Naive B cell (primary cell): ENCODE measurements around the gene PREPL. TPM values are rescaled to one million over a fixed set of nuclear protein-coding genes. Genes with fewer than 3 reads are reported as not detected.

ENCODE experiments used
- ATAC-seq, 2 donors: fragments of 150-1000 bp; cut with Tn5 transposase; 2 replicates each; pipeline ENCODE4 v1.10.0; 2021; ENCODE audit warnings: low read depth in 2 of 2, mild to moderate bottlenecking in 2 of 2, moderate library complexity in 2 of 2
- DNase-seq: peaks from one replicate; pipeline ENCODE4 v3.0.0; 2022
- H3K27ac Mint-ChIP-seq, 6 donors: one replicate each; pipeline ENCODE4 v1.8.0; 2020 to 2022; ENCODE audit warnings: mild to moderate bottlenecking in 6 of 6, mixed read lengths in 6 of 6, moderate library complexity in 5 of 6, inconsistent platforms in 2 of 6
- H3K27me3 Mint-ChIP-seq, 3 donors: one replicate each; pipeline ENCODE4 v1.8.0; 2021 to 2022; ENCODE audit warnings: mixed read lengths in 3 of 3, mild to moderate bottlenecking in 1 of 3
- H3K36me3 Mint-ChIP-seq, 2 donors: one replicate each; pipeline ENCODE4 v1.8.0; 2020 to 2022; ENCODE audit warnings: mixed read lengths in 2 of 2, inconsistent platforms in 1 of 2, mild to moderate bottlenecking in 1 of 2
- H3K4me1 Mint-ChIP-seq, 3 donors: one replicate each; pipeline ENCODE4 v1.8.0; 2020 to 2022; ENCODE audit warnings: mixed read lengths in 3 of 3, inconsistent platforms in 1 of 3, mild to moderate bottlenecking in 1 of 3, moderate library complexity in 1 of 3
- H3K4me3 Mint-ChIP-seq, 8 donors: one replicate each; pipeline ENCODE4 v1.8.0; 2020 to 2022; ENCODE audit warnings: mild to moderate bottlenecking in 8 of 8, mixed read lengths in 8 of 8, moderate library complexity in 8 of 8, inconsistent platforms in 2 of 8
- H3K9me3 Mint-ChIP-seq, 7 donors: one replicate each; pipeline ENCODE4 v1.8.0; 2020 to 2022; ENCODE audit warnings: mixed read lengths in 7 of 7, mild to moderate bottlenecking in 5 of 7, inconsistent platforms in 2 of 7, moderate library complexity in 1 of 7
- polyA plus RNA-seq, 6 donors: library from polyadenylated mRNA; unstranded; fragments of 300-500 nt; fragmentation: Illumina TruSeq; gene quantifications; one replicate each; pipeline ENCODE4 v1.2.3, GENCODE V29; 2021; ENCODE audit warnings: low read depth in 6 of 6

PREPL gene
- polyA plus RNA-seq, 6 donors from 2014 or later: 13.0 to 22.1 (median 16.3) TPM

- H3K27me3 Mint-ChIP-seq: no peaks in the 10 kb centered on the region
- H3K4me1 Mint-ChIP-seq: peaks cover 27 to 31% (median 27%) of the 10 kb centered on the region in 3 donors
- DNase-seq (peak; percentile 29), ATAC-seq (peak; percentile 9 to 13)
- H3K9me3 Mint-ChIP-seq: no peaks in the 10 kb centered on the region
- peak overlapping the region; percentile 83 to 100 (median 98) for H3K4me3 Mint-ChIP-seq
- peak overlapping the region; percentile 98 to 100 (median 100) for H3K27ac Mint-ChIP-seq
- H3K36me3 Mint-ChIP-seq: no peaks in the 10 kb centered on the region
These were observed 1.1 kb upstream of the PREPL start for GRCh38 chr2:44362207-44363015.

- no peaks in the 10 kb centered on the region for H3K27me3 Mint-ChIP-seq
- ATAC-seq: no peak
- H3K27ac Mint-ChIP-seq: peak overlapping the region; percentile 98 to 100 (median 100)
- H3K9me3 Mint-ChIP-seq: no peaks in the 10 kb centered on the region
- H3K36me3 Mint-ChIP-seq: no peaks in the 10 kb centered on the region
- peak overlapping the region; percentile 83 to 100 (median 98) for H3K4me3 Mint-ChIP-seq
- no peak for DNase-seq
- H3K4me1 Mint-ChIP-seq: peaks cover 27 to 31% (median 27%) of the 10 kb centered on the region in 3 donors
These were observed 455 bp downstream of the PREPL start for GRCh38 chr2:44360749-44361329.

- Mint-ChIP-seq H3K4me1 (peaks cover 27 to 32% (median 29%) of the 10 kb centered on the region in 3 donors), H3K27ac (no peak overlapping the region), H3K4me3 (peak overlapping the region in 1 of 8 donors; percentile 48), H3K36me3 (no peaks in the 10 kb centered on the region), H3K27me3 (no peaks in the 10 kb centered on the region), H3K9me3 (no peaks in the 10 kb centered on the region)
- no peak for ATAC-seq
- no peak for DNase-seq
These were observed 2.8 kb downstream of the PREPL start for GRCh38 chr2:44358503-44358902.

- no peaks in the 10 kb centered on the region for H3K9me3 Mint-ChIP-seq
- H3K4me1 Mint-ChIP-seq: peaks cover 18 to 38% (median 31%) of the 10 kb centered on the region in 3 donors
- ATAC-seq (no peak), DNase-seq (no peak)
- H3K36me3 Mint-ChIP-seq: no peaks in the 10 kb centered on the region
- no peak overlapping the region for H3K4me3 Mint-ChIP-seq
- no peaks in the 10 kb centered on the region for H3K27me3 Mint-ChIP-seq
- no peak overlapping the region for H3K27ac Mint-ChIP-seq
These were observed 6.5 kb downstream of the PREPL start for GRCh38 chr2:44354761-44355160.

- peak overlapping the region in 1 of 6 donors; percentile 68 for H3K27ac Mint-ChIP-seq
- H3K9me3 Mint-ChIP-seq: no peaks in the 10 kb centered on the region
- peaks cover 11 to 35% (median 24%) of the 10 kb centered on the region in 3 donors for H3K4me1 Mint-ChIP-seq
- no peaks in the 10 kb centered on the region for H3K27me3 Mint-ChIP-seq
- ATAC-seq (no peak), DNase-seq (no peak)
- no peaks in the 10 kb centered on the region for H3K36me3 Mint-ChIP-seq
- no peak overlapping the region for H3K4me3 Mint-ChIP-seq
These were observed 8.8 kb downstream of the PREPL start for GRCh38 chr2:44352510-44352909.

GRCh38 chr2:44351676-44352075, 9.6 kb downstream of the PREPL start:
- H3K9me3 Mint-ChIP-seq: no peaks in the 10 kb centered on the region
- H3K4me3 Mint-ChIP-seq: no peak overlapping the region
- no peak overlapping the region for H3K27ac Mint-ChIP-seq
- DNase-seq: no peak
- no peak for ATAC-seq
- no peaks in the 10 kb centered on the region for H3K36me3 Mint-ChIP-seq
- peaks cover 11 to 35% (median 24%) of the 10 kb centered on the region in 3 donors for H3K4me1 Mint-ChIP-seq
- H3K27me3 Mint-ChIP-seq: no peaks in the 10 kb centered on the region

GRCh38 chr2:44351088-44351487, 10.2 kb downstream of the PREPL start:
- ATAC-seq (no peak), DNase-seq (no peak)
- Mint-ChIP-seq H3K4me3 (no peak overlapping the region), H3K4me1 (peaks cover 11 to 35% (median 24%) of the 10 kb centered on the region in 3 donors), H3K36me3 (no peaks in the 10 kb centered on the region), H3K27ac (no peak overlapping the region), H3K9me3 (no peaks in the 10 kb centered on the region), H3K27me3 (no peaks in the 10 kb centered on the region)

- Mint-ChIP-seq H3K36me3 (no peaks in the 10 kb centered on the region), H3K27me3 (no peaks in the 10 kb centered on the region), H3K4me1 (peaks cover 11 to 35% (median 20%) of the 10 kb centered on the region in 3 donors), H3K4me3 (no peak overlapping the region), H3K27ac (no peak overlapping the region), H3K9me3 (no peaks in the 10 kb centered on the region)
- no peak for DNase-seq
- ATAC-seq: no peak
These were observed 11.8 kb downstream of the PREPL start for GRCh38 chr2:44349506-44349905.

GRCh38 chr2:44348400-44348799, 12.9 kb downstream of the PREPL start:
- Mint-ChIP-seq H3K4me1 (peaks cover 11 to 30% (median 20%) of the 10 kb centered on the region in 3 donors), H3K36me3 (no peaks in the 10 kb centered on the region), H3K27ac (no peak overlapping the region), H3K27me3 (no peaks in the 10 kb centered on the region), H3K9me3 (no peaks in the 10 kb centered on the region), H3K4me3 (no peak overlapping the region)
- DNase-seq (no peak), ATAC-seq (no peak)

- Mint-ChIP-seq H3K9me3 (no peaks in the 10 kb centered on the region), H3K27me3 (no peaks in the 10 kb centered on the region), H3K36me3 (peaks cover 0 to 5% of the 10 kb centered on the region in 2 donors), H3K4me3 (no peak overlapping the region), H3K4me1 (peaks cover 9 to 30% (median 16%) of the 10 kb centered on the region in 3 donors), H3K27ac (no peak overlapping the region)
- no peak for ATAC-seq
- no peak for DNase-seq
These were observed 13.8 kb downstream of the PREPL start for GRCh38 chr2:44347526-44347925.

- peak in 1 of 2 donors; percentile 49 for ATAC-seq
These were observed 18.4 kb downstream of the PREPL start for GRCh38 chr2:44342854-44343253.

GRCh38 chr2:44335806-44336538, 25.3 kb downstream of the PREPL start:
- H3K27me3 Mint-ChIP-seq: no peaks in the 10 kb centered on the region
- no peak for DNase-seq
- H3K27ac Mint-ChIP-seq: peak overlapping the region in 1 of 6 donors; percentile 51
- peaks cover 33 to 41% of the 10 kb centered on the region in 2 donors for H3K36me3 Mint-ChIP-seq
- no peak overlapping the region for H3K4me3 Mint-ChIP-seq
- peaks cover 0 to 3% (median 0%) of the 10 kb centered on the region in 3 donors for H3K4me1 Mint-ChIP-seq
- H3K9me3 Mint-ChIP-seq: peaks cover 0 to 2% (median 0%) of the 10 kb centered on the region in 7 donors
- no peak for ATAC-seq

More at GRCh38 chr2:44342854-44343253, 18.4 kb downstream of the PREPL start:
- H3K4me3 Mint-ChIP-seq: no peak overlapping the region
- no peaks in the 10 kb centered on the region for H3K9me3 Mint-ChIP-seq
- H3K27ac Mint-ChIP-seq: no peak overlapping the region
- no peaks in the 10 kb centered on the region for H3K4me1 Mint-ChIP-seq
- no peaks in the 10 kb centered on the region for H3K27me3 Mint-ChIP-seq
- peaks cover 15 to 16% of the 10 kb centered on the region in 2 donors for H3K36me3 Mint-ChIP-seq
- DNase-seq: peak; percentile 16

- Mint-ChIP-seq H3K27me3 (no peaks in the 10 kb centered on the region), H3K9me3 (peaks cover 0 to 2% (median 0%) of the 10 kb centered on the region in 7 donors), H3K4me3 (no peak overlapping the region), H3K27ac (no peak overlapping the region), H3K36me3 (peaks cover 33 to 36% of the 10 kb centered on the region in 2 donors), H3K4me1 (peaks cover 0 to 3% (median 0%) of the 10 kb centered on the region in 3 donors)
- DNase-seq: no peak
- ATAC-seq: no peak
These were observed 27.3 kb downstream of the PREPL start for GRCh38 chr2:44333994-44334393.
